ENCODE results near the gene CYB5R4. TPM values are rescaled to one million over a fixed set of nuclear protein-coding genes. Genes with fewer than 3 reads are reported as not detected.

The CYB5R4 gene
- total and polyA plus RNA-seq, 10 of the 15 experiments (the other 5 are each of a cell fraction or from before 2014, with no cell fraction given), result 13.4 to 61.1 (median 27.5) TPM

DNA sequence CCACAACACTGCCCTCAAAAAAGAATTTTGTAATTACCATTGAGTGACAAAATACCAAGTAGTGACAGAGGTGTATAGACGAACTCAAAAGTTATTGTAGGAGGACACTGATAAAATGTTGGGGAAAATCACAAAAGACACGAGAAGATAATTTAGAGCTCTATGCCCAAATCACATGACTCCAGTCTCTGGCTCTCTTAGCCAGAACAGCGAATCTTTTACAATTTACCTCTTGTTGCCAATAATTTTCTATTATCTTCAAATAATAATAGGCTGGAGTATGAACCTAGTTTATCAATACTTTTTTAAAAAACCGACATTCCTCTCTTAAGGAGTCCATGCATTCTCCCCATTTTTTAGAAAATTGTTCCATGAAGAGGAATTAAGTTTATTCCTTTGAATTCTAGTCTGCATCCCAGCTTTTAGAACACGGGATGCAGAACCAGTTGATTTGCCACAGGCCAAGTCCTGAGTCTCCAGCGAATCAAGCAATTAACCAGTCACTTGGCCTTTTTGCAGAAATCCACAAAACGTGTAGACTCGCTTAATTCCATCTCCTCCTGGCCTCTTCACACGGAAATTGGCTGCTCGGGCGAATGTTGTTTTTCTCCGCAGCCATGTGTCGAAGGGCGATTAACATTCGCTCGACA, 6.8 kb upstream of the CYB5R4 start:
- intact Hi-C loops (cut with micrococcal nuclease; ENCODE audit: unreplicated experiment), result no loop called here
- ChIA-PET POLR2A (no interaction called here), CTCF (interaction anchor here (0.6 to 1.0 kb wide), 2 partner anchors 9 to 1685 kb away, joined by 3 to 6 read pairs; no protein-coding TSS in a partner anchor), SMC1A (ENCODE audit: uncharacterized antibody, unreplicated experiment) (interaction anchor here (1.0 to 1.2 kb wide), 2 partner anchors 14 to 217 kb away, joined by 3 read pairs; no protein-coding TSS in a partner anchor), RAD21 (ENCODE audit: unreplicated experiment) (interaction anchor here (1.6 to 1.7 kb wide), 2 partner anchors 7 to 238 kb away, joined by 3 to 4 read pairs; no protein-coding TSS in a partner anchor)
- Histone ChIP-seq H3K9me3 (replicated peaks; ENCODE audit: control insufficient read depth, insufficient read depth, low read length) (no peaks in the 10 kb centered on the region), H2AFZ (ENCODE audit: control insufficient read depth, low read depth, low read length) (no peak overlapping the region; the same call in 1 of the 2 replicates), H3K27me3 (replicated peaks in 1 of 2; ENCODE audit: control insufficient read depth in 2 of 2, insufficient read depth in 2 of 2, low read length in 1 of 2) (peaks cover 7 to 12% of the 10 kb centered on the region in 2 experiments; a peak in 2 of 4 replicates), H3K4me3 (peak overlapping the region; percentile 28; the same call in 1 of the 2 replicates), H3K4me1 (ENCODE audit: control insufficient read depth, insufficient read depth, low read length) (no peaks in the 10 kb centered on the region; the same call in 1 of the 2 replicates), H3K27ac (ENCODE audit: control insufficient read depth, insufficient read depth) (no peak overlapping the region), H3K79me2 (ENCODE audit: control insufficient read depth, insufficient read depth, low read length) (no peaks in the 10 kb centered on the region), H3K36me3 (ENCODE audit: control insufficient read depth in 2 of 2, insufficient read depth in 2 of 2, low read length in 1 of 2) (no peaks in the 10 kb centered on the region), H3K9ac (ENCODE audit: control insufficient read depth, insufficient read depth, low read length) (no peak overlapping the region), H4K20me1 (ENCODE audit: control insufficient read depth, insufficient read depth) (no peaks in the 10 kb centered on the region), H3K4me2 (ENCODE audit: control insufficient read depth, insufficient read depth) (peak overlapping the region; percentile 72; the same call in 1 of the 2 replicates)
- 15% methylated on average over 16 of the region's 16 CpGs for WGBS (ENCODE audit: insufficient coverage, insufficient replicate concordance, low lambda C conversion rate, missing lambda C conversion rate)
- ATAC-seq (no peak), DNase-seq (ENCODE audit: low read depth, low spot score) (no peak), FAIRE-seq (no peak)
- in situ Hi-C loops (cut with MboI), result no loop called here
- no peak for TF ChIP-seq SUPT20H (IDR thresholded peaks at IDR 0.05; ENCODE audit: borderline replicate concordance, control insufficient read depth, low read depth, low read length)
- no peak for TF ChIP-seq EGR1 (IDR thresholded peaks at IDR 0.05; ENCODE audit: borderline replicate concordance in 1 of 2, low read depth in 2 of 2, low read length in 2 of 2)
- no peak for TF ChIP-seq GABPA (IDR thresholded peaks at IDR 0.05; ENCODE audit: low read depth)
- TF ChIP-seq, protein P1, sequence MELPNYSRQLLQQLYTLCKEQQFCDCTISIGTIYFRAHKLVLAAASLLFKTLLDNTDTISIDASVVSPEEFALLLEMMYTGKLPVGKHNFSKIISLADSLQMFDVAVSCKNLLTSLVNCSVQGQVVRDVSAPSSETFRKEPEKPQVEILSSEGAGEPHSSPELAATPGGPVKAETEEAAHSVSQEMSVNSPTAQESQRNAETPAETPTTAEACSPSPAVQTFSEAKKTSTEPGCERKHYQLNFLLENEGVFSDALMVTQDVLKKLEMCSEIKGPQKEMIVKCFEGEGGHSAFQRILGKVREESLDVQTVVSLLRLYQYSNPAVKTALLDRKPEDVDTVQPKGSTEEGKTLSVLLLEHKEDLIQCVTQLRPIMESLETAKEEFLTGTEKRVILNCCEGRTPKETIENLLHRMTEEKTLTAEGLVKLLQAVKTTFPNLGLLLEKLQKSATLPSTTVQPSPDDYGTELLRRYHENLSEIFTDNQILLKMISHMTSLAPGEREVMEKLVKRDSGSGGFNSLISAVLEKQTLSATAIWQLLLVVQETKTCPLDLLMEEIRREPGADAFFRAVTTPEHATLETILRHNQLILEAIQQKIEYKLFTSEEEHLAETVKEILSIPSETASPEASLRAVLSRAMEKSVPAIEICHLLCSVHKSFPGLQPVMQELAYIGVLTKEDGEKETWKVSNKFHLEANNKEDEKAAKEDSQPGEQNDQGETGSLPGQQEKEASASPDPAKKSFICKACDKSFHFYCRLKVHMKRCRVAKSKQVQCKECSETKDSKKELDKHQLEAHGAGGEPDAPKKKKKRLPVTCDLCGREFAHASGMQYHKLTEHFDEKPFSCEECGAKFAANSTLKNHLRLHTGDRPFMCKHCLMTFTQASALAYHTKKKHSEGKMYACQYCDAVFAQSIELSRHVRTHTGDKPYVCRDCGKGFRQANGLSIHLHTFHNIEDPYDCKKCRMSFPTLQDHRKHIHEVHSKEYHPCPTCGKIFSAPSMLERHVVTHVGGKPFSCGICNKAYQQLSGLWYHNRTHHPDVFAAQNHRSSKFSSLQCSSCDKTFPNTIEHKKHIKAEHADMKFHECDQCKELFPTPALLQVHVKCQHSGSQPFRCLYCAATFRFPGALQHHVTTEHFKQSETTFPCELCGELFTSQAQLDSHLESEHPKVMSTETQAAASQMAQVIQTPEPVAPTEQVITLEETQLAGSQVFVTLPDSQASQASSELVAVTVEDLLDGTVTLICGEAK (IDR thresholded peaks at IDR 0.05; ENCODE audit: borderline replicate concordance), result no peak
- TF ChIP-seq, protein P2, sequence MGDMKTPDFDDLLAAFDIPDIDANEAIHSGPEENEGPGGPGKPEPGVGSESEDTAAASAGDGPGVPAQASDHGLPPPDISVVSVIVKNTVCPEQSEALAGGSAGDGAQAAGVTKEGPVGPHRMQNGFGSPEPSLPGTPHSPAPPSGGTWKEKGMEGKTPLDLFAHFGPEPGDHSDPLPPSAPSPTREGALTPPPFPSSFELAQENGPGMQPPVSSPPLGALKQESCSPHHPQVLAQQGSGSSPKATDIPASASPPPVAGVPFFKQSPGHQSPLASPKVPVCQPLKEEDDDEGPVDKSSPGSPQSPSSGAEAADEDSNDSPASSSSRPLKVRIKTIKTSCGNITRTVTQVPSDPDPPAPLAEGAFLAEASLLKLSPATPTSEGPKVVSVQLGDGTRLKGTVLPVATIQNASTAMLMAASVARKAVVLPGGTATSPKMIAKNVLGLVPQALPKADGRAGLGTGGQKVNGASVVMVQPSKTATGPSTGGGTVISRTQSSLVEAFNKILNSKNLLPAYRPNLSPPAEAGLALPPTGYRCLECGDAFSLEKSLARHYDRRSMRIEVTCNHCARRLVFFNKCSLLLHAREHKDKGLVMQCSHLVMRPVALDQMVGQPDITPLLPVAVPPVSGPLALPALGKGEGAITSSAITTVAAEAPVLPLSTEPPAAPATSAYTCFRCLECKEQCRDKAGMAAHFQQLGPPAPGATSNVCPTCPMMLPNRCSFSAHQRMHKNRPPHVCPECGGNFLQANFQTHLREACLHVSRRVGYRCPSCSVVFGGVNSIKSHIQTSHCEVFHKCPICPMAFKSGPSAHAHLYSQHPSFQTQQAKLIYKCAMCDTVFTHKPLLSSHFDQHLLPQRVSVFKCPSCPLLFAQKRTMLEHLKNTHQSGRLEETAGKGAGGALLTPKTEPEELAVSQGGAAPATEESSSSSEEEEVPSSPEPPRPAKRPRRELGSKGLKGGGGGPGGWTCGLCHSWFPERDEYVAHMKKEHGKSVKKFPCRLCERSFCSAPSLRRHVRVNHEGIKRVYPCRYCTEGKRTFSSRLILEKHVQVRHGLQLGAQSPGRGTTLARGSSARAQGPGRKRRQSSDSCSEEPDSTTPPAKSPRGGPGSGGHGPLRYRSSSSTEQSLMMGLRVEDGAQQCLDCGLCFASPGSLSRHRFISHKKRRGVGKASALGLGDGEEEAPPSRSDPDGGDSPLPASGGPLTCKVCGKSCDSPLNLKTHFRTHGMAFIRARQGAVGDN (IDR thresholded peaks at IDR 0.05), result no peak
- TF ChIP-seq EZH2 (IDR thresholded peaks at IDR 0.05; ENCODE audit: borderline replicate concordance, control insufficient read depth, low read depth, low read length), result no peak
- TF ChIP-seq ZZZ3 (IDR thresholded peaks at IDR 0.05; ENCODE audit: control insufficient read depth, insufficient read length, low read depth), result no peak
- TF ChIP-seq IKZF2 (IDR thresholded peaks at IDR 0.05), result no peak
- TF ChIP-seq ASH2L (IDR thresholded peaks at IDR 0.05; ENCODE audit: borderline replicate concordance, low read depth), result no peak
- no TSS peak for BruUV-seq (replicated peaks)

Data from GM12878 (cell line).